Measurements from ENCODE around the gene CENPVL3.
A peak's percentile ranks its signal among the peaks of the same experiment; 100 is the strongest.

Gene CENPVL3

DNA sequence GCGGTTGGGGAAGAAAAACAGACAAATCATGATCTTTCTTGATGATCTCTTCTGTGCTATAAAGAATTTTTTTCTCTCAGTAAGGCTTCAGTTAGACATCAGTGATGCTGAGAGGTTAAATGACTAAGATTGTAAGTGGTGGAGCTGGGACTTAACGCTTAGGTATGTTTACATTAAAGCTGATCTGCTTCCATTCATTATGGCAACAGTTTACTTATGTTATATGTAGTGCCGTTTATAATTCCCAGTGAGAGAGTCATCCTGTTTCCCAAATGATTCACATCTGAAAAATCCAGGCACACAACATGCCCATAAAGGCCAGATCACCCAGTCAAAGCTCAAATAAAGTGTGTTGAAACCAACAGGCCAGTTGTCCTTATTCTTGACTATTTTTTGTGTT is 50.1 kb downstream of the CENPVL3 start:
- Histone ChIP-seq H4K8ac (ENCODE audit: low read length) (no peak overlapping the region), H3K4me1 (ENCODE audit: control insufficient read depth, insufficient read depth, low read depth, low read length) (no peaks in the 10 kb centered on the region)
- no CpG with 5 or more reads among the region's 3 CpGs for WGBS

More for the DNA sequence above, 50.1 kb downstream of the CENPVL3 start:
- Histone ChIP-seq H2AFZ (ENCODE audit: low read depth, low read length) (no peak overlapping the region), H4K91ac (ENCODE audit: low read length) (no peak overlapping the region), H2BK15ac (ENCODE audit: low read depth, poor library complexity, severe bottlenecking) (no peak overlapping the region), H3K27me3 (ENCODE audit: control insufficient read depth in 1 of 2, insufficient read depth in 1 of 2, low read length in 2 of 2) (peaks cover 0 to 16% of the 10 kb centered on the region in 2 experiments), H3K18ac (ENCODE audit: low read depth in 1 of 2, low read length in 2 of 2) (no peak overlapping the region), H3K9me3 (ENCODE audit: control insufficient read depth, low read length) (peaks cover 3% of the 10 kb centered on the region), H3K27ac (ENCODE audit: low read length, poor library complexity, severe bottlenecking) (no peak overlapping the region), H3K4ac (ENCODE audit: low read depth in 1 of 2, low read length in 2 of 2) (no peak overlapping the region), H2BK5ac (ENCODE audit: low read depth, low read length, poor library complexity, severe bottlenecking) (no peak overlapping the region), H2AK5ac (ENCODE audit: low read length, severe bottlenecking) (no peak overlapping the region), H3K36me3 (ENCODE audit: control insufficient read depth in 1 of 2, insufficient read depth in 2 of 2, low read depth in 1 of 2, low read length in 2 of 2) (no peaks in the 10 kb centered on the region), H2BK12ac (ENCODE audit: low read length in 2 of 2) (no peak overlapping the region), H3K4me2 (ENCODE audit: low read length, poor library complexity, severe bottlenecking) (no peak overlapping the region), H3K79me1 (replicated peaks; ENCODE audit: low read length, poor library complexity, severe bottlenecking) (no peaks in the 10 kb centered on the region), H3K9ac (ENCODE audit: low read length) (no peak overlapping the region), H2BK120ac (ENCODE audit: low read depth, low read length) (no peak overlapping the region), H3K14ac (ENCODE audit: low read length in 2 of 2) (no peak overlapping the region), H3K4me3 (ENCODE audit: insufficient read depth in 1 of 2, low read depth in 1 of 2, low read length in 2 of 2) (no peak overlapping the region), H3K23ac (ENCODE audit: low read length in 2 of 2) (no peak overlapping the region)
- DNase-seq = peak; percentile 92
